Measurements from ENCODE around the gene PNPLA7. TPM values are rescaled to one million over a fixed set of nuclear protein-coding genes. Genes with fewer than 3 reads are reported as not detected.

Gene PNPLA7
- total RNA-seq, 1 experiment from 2014 or later = 3.9 TPM

DNA sequence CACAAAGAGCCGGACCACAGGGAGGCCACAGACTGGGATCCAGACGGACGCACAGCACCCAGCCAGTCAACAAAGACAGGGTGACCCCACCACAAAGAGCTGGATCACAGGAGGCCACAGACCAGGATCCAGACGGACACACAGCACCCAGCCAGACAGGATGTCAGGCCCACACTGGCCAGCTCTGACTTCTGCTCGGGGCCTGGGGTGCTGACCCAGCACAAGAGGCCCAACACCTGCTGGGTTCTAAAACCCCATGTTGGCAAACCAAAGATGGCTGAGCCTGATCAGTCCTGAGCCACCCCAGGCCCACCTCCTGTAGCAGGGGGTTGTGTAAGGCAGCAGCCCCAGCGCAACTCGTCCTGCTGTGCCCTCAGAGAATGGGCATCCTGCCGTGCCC lies 33.8 kb upstream of the PNPLA7 start:
- in situ Hi-C loops (cut with HindIII; ENCODE audit: low pct_unique_long_range_greater_than_20kb, low sequenced_read_pairs) = no loop called here

GRCh38 chr9:137583347-137583746 lies 33.1 kb upstream of the PNPLA7 start:
- ATAC-seq (no peak), DNase-seq (ENCODE audit: low read depth, low spot score) (no peak)
- Histone ChIP-seq H3K27me3 (ENCODE audit: control insufficient read depth, insufficient read depth, low read length) (no peaks in the 10 kb centered on the region), H3K36me3 (ENCODE audit: control insufficient read depth, insufficient read depth, low read length) (no peaks in the 10 kb centered on the region), H3K4me1 (ENCODE audit: control insufficient read depth, insufficient read depth, low read length) (no peaks in the 10 kb centered on the region), H3K9me3 (ENCODE audit: control insufficient read depth, insufficient read depth, low read depth, low read length) (no peaks in the 10 kb centered on the region), H3K27ac (ENCODE audit: low read length) (no peak overlapping the region), H3K4me3 (ENCODE audit: low read depth in 2 of 2, low read length in 2 of 2) (no peak overlapping the region)
- no TSS peak for BruUV-seq (replicated peaks)
- CTCF ChIA-PET = no interaction called here
- TF ChIP-seq SIN3A (IDR thresholded peaks at IDR 0.05; ENCODE audit: borderline replicate concordance, insufficient read depth, low read depth, low read length) = no peak
- no peak for TF ChIP-seq CTCF (IDR thresholded peaks at IDR 0.05)
- TF ChIP-seq POLR2AphosphoS5 (IDR thresholded peaks at IDR 0.05; ENCODE audit: low read depth, low read length) = no peak
- in situ Hi-C loops (cut with HindIII; ENCODE audit: low pct_unique_long_range_greater_than_20kb, low sequenced_read_pairs) = no loop called here
- intact Hi-C loops (cut with micrococcal nuclease; ENCODE audit: unreplicated experiment) = no loop called here
- POLR2A ChIA-PET = interaction anchor here (0.5 to 0.6 kb wide), 2 partner anchors 35 to 109 kb away, joined by 7 to 11 read pairs; partner anchors contain the start of gene EHMT1

More for the DNA sequence above, 33.8 kb upstream of the PNPLA7 start:
- TF ChIP-seq TCF7L2 (IDR thresholded peaks at IDR 0.05; ENCODE audit: low read depth, low read length) = no peak
- TF ChIP-seq REST (IDR thresholded peaks at IDR 0.05; ENCODE audit: insufficient read depth in 1 of 2, low read depth in 2 of 2, low read length in 1 of 2) = no peak
- no peak for TF ChIP-seq POLR2AphosphoS5 (IDR thresholded peaks at IDR 0.05; ENCODE audit: low read depth, low read length)
- H3K9me3 ChIP-seq (ENCODE audit: control insufficient read depth, insufficient read depth, low read depth, low read length) = no peaks in the 10 kb centered on the region
- ATAC-seq (no peak), DNase-seq (ENCODE audit: low read depth, low spot score) (no peak)
- ChIA-PET CTCF (no interaction called here), POLR2A (interaction anchor here (0.6 kb wide), 1 partner anchor 35 kb away, joined by 7 read pairs; the partner anchor contains the start of gene EHMT1)
- intact Hi-C loops (cut with micrococcal nuclease; ENCODE audit: unreplicated experiment) = no loop called here
- H3K4me3 ChIP-seq (ENCODE audit: low read depth in 2 of 2, low read length in 2 of 2) = no peak overlapping the region
- H3K27ac ChIP-seq (ENCODE audit: low read length) = no peak overlapping the region
- H3K36me3 ChIP-seq (ENCODE audit: control insufficient read depth, insufficient read depth, low read length) = no peaks in the 10 kb centered on the region
- no TSS peak for BruUV-seq (replicated peaks)
- no peaks in the 10 kb centered on the region for H3K27me3 ChIP-seq (ENCODE audit: control insufficient read depth, insufficient read depth, low read length)
- H3K4me1 ChIP-seq (ENCODE audit: control insufficient read depth, insufficient read depth, low read length) = peaks cover under 1% of the 10 kb centered on the region; the same call in 1 of the 2 replicates

DNA sequence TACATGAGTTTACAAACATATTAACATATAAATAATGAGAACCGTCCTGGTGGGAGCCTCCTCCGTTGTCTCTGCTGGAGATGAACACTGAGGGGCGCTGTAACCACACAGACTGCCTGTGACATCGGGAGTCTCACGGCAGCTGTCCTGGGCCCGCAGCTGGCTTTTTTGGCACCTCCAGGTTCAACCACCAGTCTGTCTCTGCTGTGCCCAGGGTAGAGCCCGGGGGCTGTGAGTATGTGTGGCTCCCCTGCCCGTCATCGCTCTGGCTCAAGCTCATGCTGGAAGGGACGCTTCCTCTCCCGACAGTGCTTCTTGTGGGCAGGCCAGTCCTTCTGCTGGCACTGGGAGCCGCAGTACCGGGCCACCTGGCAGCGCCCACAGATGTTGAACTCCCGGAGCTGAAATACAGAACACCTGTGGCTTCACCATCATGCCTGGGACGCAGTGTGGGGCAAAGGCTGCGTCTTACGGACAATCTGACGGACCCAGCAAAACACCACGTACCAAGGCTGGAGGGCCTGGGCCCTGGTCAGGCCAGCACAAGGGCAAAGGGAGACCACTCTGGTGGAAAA lies 32.2 kb upstream of the PNPLA7 start:
- no TSS peak for BruUV-seq (replicated peaks)
- ChIA-PET CTCF (interaction anchor here (1.1 kb wide), 1 partner anchor 25 kb away, joined by 3 read pairs; no protein-coding TSS in a partner anchor), POLR2A (no interaction called here)
- no peak for TF ChIP-seq POLR2AphosphoS5 (IDR thresholded peaks at IDR 0.05; ENCODE audit: low read depth, low read length)
- TF ChIP-seq TCF7L2 (IDR thresholded peaks at IDR 0.05; ENCODE audit: low read depth, low read length) = no peak
- peak; percentile 69; the same call in 1 of the 2 replicates for TF ChIP-seq CTCF (IDR thresholded peaks at IDR 0.05)
- TF ChIP-seq SIN3A (IDR thresholded peaks at IDR 0.05; ENCODE audit: borderline replicate concordance, insufficient read depth, low read depth, low read length) = no peak
- DNase-seq (ENCODE audit: low read depth, low spot score) (no peak), ATAC-seq (no peak)
- Histone ChIP-seq H3K4me3 (ENCODE audit: low read depth in 2 of 2, low read length in 2 of 2) (no peak overlapping the region), H3K9me3 (ENCODE audit: control insufficient read depth, insufficient read depth, low read depth, low read length) (no peaks in the 10 kb centered on the region), H3K36me3 (ENCODE audit: control insufficient read depth, insufficient read depth, low read length) (no peaks in the 10 kb centered on the region; the same call in 1 of the 2 replicates), H3K27me3 (ENCODE audit: control insufficient read depth, insufficient read depth, low read length) (no peaks in the 10 kb centered on the region), H3K4me1 (ENCODE audit: control insufficient read depth, insufficient read depth, low read length) (peaks cover under 1% of the 10 kb centered on the region; the same call in 1 of the 2 replicates), H3K27ac (ENCODE audit: low read length) (no peak overlapping the region)
- in situ Hi-C loops (cut with HindIII; ENCODE audit: low pct_unique_long_range_greater_than_20kb, low sequenced_read_pairs) (no loop called here), intact Hi-C loops (cut with micrococcal nuclease; ENCODE audit: unreplicated experiment) (no loop called here)

Data from Panc1 (cell line).